ENCODE data around the gene RPS24.

- no peak for TF ChIP-seq POLR2A (IDR thresholded peaks at IDR 0.05)
- TF ChIP-seq CTCF (IDR thresholded peaks at IDR 0.05): no peak
- no peak for TF ChIP-seq POLR2AphosphoS5 (IDR thresholded peaks at IDR 0.05; ENCODE audit: insufficient read depth in 1 of 2, low read depth in 1 of 2)
Observed at GRCh38 chr10:78000206-78000605, 33.5 kb upstream of the RPS24 start.
